AG09309 (cell line): ENCODE data around the gene LGI4.
A peak's percentile ranks its signal among the peaks of the same experiment; 100 is the strongest.
"Not testable (repeated sequence)": the region's sequence is repeated elsewhere in the genome, so short reads cannot be mapped to it uniquely, and the experiment has no call there.

Experiments
- DNase-seq: peaks from one replicate; pipeline ENCODE4 v3.0.0-alpha.2; 2010; ENCODE audit warnings: low read depth
- H3K4me3 ChIP-seq: 2 replicates; pipeline ENCODE4 v1.5.1; 2011; ENCODE audit warnings: mild to moderate bottlenecking, low read depth, low read length, moderate library complexity; ENCODE audit not compliant: control insufficient read depth
- CTCF ChIP-seq: IDR thresholded peaks from 2 replicates; pipeline ENCODE4 v1.5.1; 2011; ENCODE audit warnings: mild to moderate bottlenecking, low read depth, low read length, inconsistent platforms; ENCODE audit not compliant: insufficient read depth, control insufficient read depth; ENCODE audit errors: missing control alignments

The LGI4 gene

GRCh38 chr19:35155441-35155840 lies 20.6 kb upstream of the LGI4 start:
- no peak for DNase-seq
- TF ChIP-seq CTCF = no peak
- peak overlapping the region; percentile 100 for H3K4me3 ChIP-seq

- DNase-seq = peak; percentile 49
- TF ChIP-seq CTCF = no peak
- H3K4me3 ChIP-seq = peak within 1 kb of the TSS; percentile 100
These were observed 19.9 kb upstream of the LGI4 start, which contains the start of gene FXYD5 for GRCh38 chr19:35154525-35155406. TSS of gene FXYD5 (plus strand) at chr19:35154735. CDS start at chr19:35155551, 816 bp downstream.

- DNase-seq = no peak
- H3K4me3 ChIP-seq = peak overlapping the region; percentile 100
- peak; percentile 69 for TF ChIP-seq CTCF
These were observed 19.1 kb upstream of the LGI4 start for GRCh38 chr19:35153701-35154524.

GRCh38 chr19:35153129-35153522 lies 18.3 kb upstream of the LGI4 start:
- not testable (repeated sequence) for H3K4me3 ChIP-seq, DNase-seq

- no peak for TF ChIP-seq CTCF
- no peak for DNase-seq
- no peak overlapping the region for H3K4me3 ChIP-seq
These were observed 16.6 kb upstream of the LGI4 start for GRCh38 chr19:35151273-35152065.

- DNase-seq = no peak
- no peak for TF ChIP-seq CTCF
- no peak overlapping the region for H3K4me3 ChIP-seq
These were observed 15.6 kb upstream of the LGI4 start for GRCh38 chr19:35150445-35150844.
